ENCODE measurements around the gene FETUB.
"Not testable (repeated sequence)": the region's sequence is repeated elsewhere in the genome, so short reads cannot be mapped to it uniquely, and the experiment has no call there.

Gene FETUB

DNA sequence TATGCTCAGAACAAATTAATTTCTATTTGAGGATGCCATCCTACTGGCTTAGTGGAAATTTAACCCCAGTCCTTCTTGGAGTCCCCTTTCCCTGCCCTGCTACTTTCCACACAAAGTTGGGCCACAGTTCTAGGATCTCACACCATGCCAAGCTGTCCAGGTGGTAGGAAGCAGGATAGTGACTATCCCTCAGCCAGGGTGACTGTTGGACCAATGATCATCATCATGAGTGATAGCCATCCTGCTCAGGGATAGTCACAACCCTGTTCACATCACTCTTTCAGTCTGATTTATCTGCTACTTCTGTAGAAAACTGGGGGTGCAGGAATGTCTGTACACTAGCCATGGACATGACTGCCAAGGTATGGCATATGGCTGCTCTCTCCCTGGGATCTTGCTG is 38.4 kb downstream of the FETUB start:
- Histone ChIP-seq H3K27me3 (ENCODE audit: insufficient read depth, low read length) (peaks cover 91% of the 10 kb centered on the region), H3K4me1 (ENCODE audit: control insufficient read depth, insufficient read depth, low read length, unreplicated experiment) (no peaks in the 10 kb centered on the region), H2AFZ (ENCODE audit: low read length, unreplicated experiment) (no peak overlapping the region), H3K4me3 (ENCODE audit: low read depth, low read length) (no peak overlapping the region), H3K27ac (ENCODE audit: low read depth, low read length) (no peak overlapping the region), H3K36me3 (ENCODE audit: insufficient read depth, low read length) (no peaks in the 10 kb centered on the region), H3K79me2 (ENCODE audit: control insufficient read depth, insufficient read depth, low read length, unreplicated experiment) (no peaks in the 10 kb centered on the region)

DNA sequence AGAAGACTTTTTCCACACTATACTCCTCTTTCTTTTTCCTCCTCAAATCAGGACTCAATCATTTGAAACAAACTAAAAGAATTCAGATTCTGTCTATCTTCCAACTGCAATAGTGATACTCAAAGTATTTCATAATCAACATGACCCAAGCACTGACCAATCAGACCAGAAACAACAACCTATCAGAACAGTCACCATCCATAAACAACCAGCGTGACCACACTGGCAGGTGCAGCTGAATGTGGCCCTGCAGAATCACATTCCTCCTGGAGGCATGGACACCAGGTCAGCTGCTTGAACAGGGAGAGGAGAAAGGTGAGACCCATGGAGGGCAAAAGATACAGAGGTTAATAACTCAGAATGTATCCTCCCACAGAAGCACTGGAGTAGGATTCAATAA is 39.0 kb downstream of the FETUB start:
- no peaks in the 10 kb centered on the region for H3K36me3 ChIP-seq (ENCODE audit: insufficient read depth, low read length)
- H3K4me1 ChIP-seq (ENCODE audit: control insufficient read depth, insufficient read depth, low read length, unreplicated experiment) = no peaks in the 10 kb centered on the region
- no peak overlapping the region for H3K27ac ChIP-seq (ENCODE audit: low read depth, low read length)
- no peak overlapping the region for H2AFZ ChIP-seq (ENCODE audit: low read length, unreplicated experiment)
- no peak overlapping the region for H3K4me3 ChIP-seq (ENCODE audit: low read depth, low read length)
- H3K27me3 ChIP-seq (ENCODE audit: insufficient read depth, low read length) = peaks cover 91% of the 10 kb centered on the region
- H3K79me2 ChIP-seq (ENCODE audit: control insufficient read depth, insufficient read depth, low read length, unreplicated experiment) = no peaks in the 10 kb centered on the region

DNA sequence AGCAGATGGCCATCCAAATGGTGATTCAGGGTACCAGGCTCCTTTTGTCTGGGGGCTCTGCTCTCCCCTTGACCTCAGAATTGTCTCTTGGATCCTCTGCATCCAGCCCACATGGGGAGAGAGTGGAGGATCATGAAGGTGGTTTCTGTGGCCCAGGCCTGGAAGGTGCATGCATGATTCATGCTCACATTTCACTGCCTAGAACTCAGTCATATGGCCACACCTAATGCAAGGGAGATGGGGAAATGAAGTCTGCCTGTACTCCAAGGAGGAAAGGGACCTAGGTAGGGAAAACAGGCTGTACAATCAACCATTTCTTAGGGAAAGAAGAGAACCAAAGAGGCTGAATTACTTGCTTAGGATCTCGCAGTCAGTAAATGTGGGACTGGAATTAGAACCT is 40.7 kb downstream of the FETUB start:
- H3K27ac ChIP-seq (ENCODE audit: low read depth, low read length) = no peak overlapping the region

DNA sequence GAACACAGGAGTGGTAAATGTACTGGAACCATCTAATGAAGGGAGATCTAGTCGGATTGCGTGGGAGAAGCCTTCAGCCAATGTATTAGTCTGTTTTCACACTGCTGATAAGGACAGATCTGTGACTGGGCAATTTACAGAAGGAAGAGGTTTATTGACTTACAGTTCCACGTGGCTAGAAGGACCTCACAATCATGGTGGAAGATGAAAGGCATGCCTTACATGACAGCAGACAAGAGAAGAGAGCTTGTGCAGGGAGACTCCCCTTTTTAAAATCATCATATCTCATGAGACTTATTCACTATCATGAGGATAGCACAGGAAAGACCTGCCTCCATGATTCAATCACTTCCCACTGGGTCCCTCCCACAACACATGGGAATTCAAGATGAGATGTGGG is 42.6 kb downstream of the FETUB start:
- H3K27me3 ChIP-seq (ENCODE audit: insufficient read depth, low read length) = peaks cover 83% of the 10 kb centered on the region
- H2AFZ ChIP-seq (ENCODE audit: low read length, unreplicated experiment) = no peak overlapping the region
- H3K27ac ChIP-seq (ENCODE audit: low read depth, low read length) = no peak overlapping the region
- H3K4me1 ChIP-seq (ENCODE audit: control insufficient read depth, insufficient read depth, low read length, unreplicated experiment) = no peaks in the 10 kb centered on the region
- no peak overlapping the region for H3K4me3 ChIP-seq (ENCODE audit: low read depth, low read length)
- H3K79me2 ChIP-seq (ENCODE audit: control insufficient read depth, insufficient read depth, low read length, unreplicated experiment) = no peaks in the 10 kb centered on the region
- H3K36me3 ChIP-seq (ENCODE audit: insufficient read depth, low read length) = no peaks in the 10 kb centered on the region

More for the DNA sequence above, 40.7 kb downstream of the FETUB start:
- Histone ChIP-seq H3K79me2 (ENCODE audit: control insufficient read depth, insufficient read depth, low read length, unreplicated experiment) (no peaks in the 10 kb centered on the region), H3K27me3 (ENCODE audit: insufficient read depth, low read length) (peaks cover 87% of the 10 kb centered on the region), H3K4me3 (ENCODE audit: low read depth, low read length) (no peak overlapping the region), H3K4me1 (ENCODE audit: control insufficient read depth, insufficient read depth, low read length, unreplicated experiment) (no peaks in the 10 kb centered on the region), H3K36me3 (ENCODE audit: insufficient read depth, low read length) (no peaks in the 10 kb centered on the region), H2AFZ (ENCODE audit: low read length, unreplicated experiment) (no peak overlapping the region)

DNA sequence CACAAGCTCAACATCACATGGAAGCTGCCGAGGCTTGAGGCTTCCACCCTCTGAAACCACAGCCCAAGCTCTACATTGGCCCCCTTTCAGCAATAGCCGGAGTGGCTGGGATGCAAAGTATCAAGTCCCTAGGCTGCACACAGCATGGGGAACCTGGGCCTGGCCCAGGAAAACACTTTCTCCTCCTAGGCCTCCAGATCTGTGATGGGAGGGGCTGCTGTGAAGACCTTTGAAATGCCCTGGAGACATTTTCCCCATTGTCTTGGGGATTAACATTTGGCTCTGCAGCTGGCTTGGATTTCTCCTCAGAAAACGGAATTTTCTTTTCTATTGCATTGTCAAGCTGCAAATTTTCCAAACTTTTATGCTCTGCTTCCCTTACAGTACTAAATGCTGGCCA is 43.8 kb downstream of the FETUB start:
- no peak overlapping the region for H3K27ac ChIP-seq (ENCODE audit: low read depth, low read length)
- H3K4me1 ChIP-seq (ENCODE audit: control insufficient read depth, insufficient read depth, low read length, unreplicated experiment) = no peaks in the 10 kb centered on the region
- no peak overlapping the region for H3K4me3 ChIP-seq (ENCODE audit: low read depth, low read length)
- no peak overlapping the region for H2AFZ ChIP-seq (ENCODE audit: low read length, unreplicated experiment)
- no peaks in the 10 kb centered on the region for H3K79me2 ChIP-seq (ENCODE audit: control insufficient read depth, insufficient read depth, low read length, unreplicated experiment)
- peaks cover 80% of the 10 kb centered on the region for H3K27me3 ChIP-seq (ENCODE audit: insufficient read depth, low read length)
- no peaks in the 10 kb centered on the region for H3K36me3 ChIP-seq (ENCODE audit: insufficient read depth, low read length)

DNA sequence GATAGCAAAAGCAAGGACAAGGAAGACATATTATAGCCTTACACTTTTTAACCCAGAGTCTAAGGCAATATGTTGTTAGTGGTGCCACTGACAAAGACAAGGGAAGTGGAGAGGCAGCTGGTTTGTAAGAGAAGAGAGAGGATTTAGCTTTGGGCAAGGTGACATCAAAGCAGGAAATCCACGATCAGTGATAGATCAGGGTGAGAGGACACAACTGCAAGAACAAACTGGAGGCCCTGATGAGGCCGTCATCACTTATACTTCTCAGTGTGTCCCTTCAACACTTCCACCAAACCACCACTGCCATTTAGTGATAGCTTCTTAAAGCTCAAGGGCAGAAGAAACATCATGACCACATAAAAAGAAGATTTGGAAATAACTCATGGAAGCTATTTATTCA is 46.3 kb downstream of the FETUB start:
- not testable (repeated sequence) for H3K79me2 ChIP-seq (ENCODE audit: control insufficient read depth, insufficient read depth, low read length, unreplicated experiment); H2AFZ ChIP-seq (ENCODE audit: low read length, unreplicated experiment); H3K27ac ChIP-seq (ENCODE audit: low read depth, low read length); H3K4me1 ChIP-seq (ENCODE audit: control insufficient read depth, insufficient read depth, low read length, unreplicated experiment); H3K4me3 ChIP-seq (ENCODE audit: low read depth, low read length); H3K36me3 ChIP-seq (ENCODE audit: insufficient read depth, low read length)
- H3K27me3 ChIP-seq (ENCODE audit: insufficient read depth, low read length) = peaks cover 80% of the 10 kb centered on the region

DNA sequence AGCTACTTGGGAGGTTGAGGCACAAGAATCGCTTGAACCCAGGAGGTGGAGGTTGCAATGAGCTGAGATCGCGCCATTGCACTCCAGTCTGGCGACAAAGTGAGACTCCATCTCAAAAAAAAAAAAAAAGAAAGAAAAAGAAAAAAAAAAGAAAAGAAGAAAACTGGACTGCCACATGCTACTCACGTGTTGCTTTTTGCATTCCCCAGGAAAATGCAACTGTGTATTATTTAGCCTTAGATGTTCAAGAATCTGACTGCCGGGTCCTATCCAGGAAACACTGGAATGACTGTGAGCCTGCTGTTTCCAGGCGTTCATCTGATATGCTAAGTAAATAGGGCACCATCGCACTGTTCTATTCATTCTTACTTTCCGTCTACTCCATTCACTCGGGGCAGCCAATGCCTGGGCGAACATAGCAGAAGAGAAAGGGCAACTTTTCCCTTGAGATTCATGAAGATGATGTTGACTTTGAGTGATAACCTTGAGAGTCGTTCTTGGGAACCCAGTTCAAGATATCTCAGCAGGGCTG is 47.0 kb downstream of the FETUB start:
- Histone ChIP-seq H3K27ac (ENCODE audit: low read depth, low read length) (no peak overlapping the region), H3K36me3 (ENCODE audit: insufficient read depth, low read length) (no peaks in the 10 kb centered on the region), H3K79me2 (ENCODE audit: control insufficient read depth, insufficient read depth, low read length, unreplicated experiment) (no peaks in the 10 kb centered on the region), H3K4me1 (ENCODE audit: control insufficient read depth, insufficient read depth, low read length, unreplicated experiment) (no peaks in the 10 kb centered on the region), H3K27me3 (ENCODE audit: insufficient read depth, low read length) (peaks cover 80% of the 10 kb centered on the region), H3K4me3 (ENCODE audit: low read depth, low read length) (no peak overlapping the region), H2AFZ (ENCODE audit: low read length, unreplicated experiment) (no peak overlapping the region)

DNA sequence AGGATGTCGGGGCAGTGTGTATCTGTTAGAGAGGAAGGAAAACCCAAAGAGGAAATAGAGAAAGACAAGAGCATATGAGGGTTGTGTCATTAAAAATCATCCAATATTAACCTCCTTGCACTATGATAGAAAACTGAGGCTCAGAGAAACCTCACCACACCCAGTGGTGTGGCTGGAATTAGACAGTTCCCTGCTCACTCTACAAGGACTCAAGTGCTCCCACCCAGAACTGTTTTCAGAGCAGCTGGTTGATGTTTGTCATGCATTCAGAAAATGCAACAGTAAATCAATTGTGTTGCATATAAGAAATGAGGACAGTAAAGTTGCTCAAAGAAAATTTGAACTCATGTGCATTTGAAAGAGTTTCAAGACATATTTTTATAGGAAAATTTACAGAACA is 50.1 kb downstream of the FETUB start:
- H3K36me3 ChIP-seq (ENCODE audit: insufficient read depth, low read length); H2AFZ ChIP-seq (ENCODE audit: low read length, unreplicated experiment); H3K79me2 ChIP-seq (ENCODE audit: control insufficient read depth, insufficient read depth, low read length, unreplicated experiment); H3K27ac ChIP-seq (ENCODE audit: low read depth, low read length); H3K4me3 ChIP-seq (ENCODE audit: low read depth, low read length); H3K4me1 ChIP-seq (ENCODE audit: control insufficient read depth, insufficient read depth, low read length, unreplicated experiment): not testable (repeated sequence)
- peaks cover 67% of the 10 kb centered on the region for H3K27me3 ChIP-seq (ENCODE audit: insufficient read depth, low read length)

DNA sequence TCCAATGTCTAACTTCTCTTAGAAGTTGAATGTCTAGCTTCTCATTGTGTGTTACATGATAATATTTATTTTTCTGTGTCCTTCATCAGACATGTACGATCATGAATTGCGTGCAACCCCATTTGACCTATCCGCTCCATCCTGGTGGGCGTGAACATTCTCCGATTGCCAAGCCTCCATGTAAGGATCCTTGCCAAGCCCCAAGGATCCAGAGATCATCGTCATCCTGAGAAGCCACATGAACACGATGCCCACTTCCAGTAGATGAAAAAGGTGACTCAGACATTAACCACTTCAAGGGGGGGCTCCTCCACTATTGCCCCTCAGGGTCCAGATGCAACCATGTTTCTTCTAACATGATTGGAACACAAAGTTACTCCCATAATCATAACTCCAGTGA is 51.5 kb downstream of the FETUB start:
- Histone ChIP-seq H3K27me3 (ENCODE audit: insufficient read depth, low read length) (peaks cover 54% of the 10 kb centered on the region), H3K27ac (ENCODE audit: low read depth, low read length) (no peak overlapping the region), H3K79me2 (ENCODE audit: control insufficient read depth, insufficient read depth, low read length, unreplicated experiment) (no peaks in the 10 kb centered on the region), H3K4me3 (ENCODE audit: low read depth, low read length) (no peak overlapping the region), H3K4me1 (ENCODE audit: control insufficient read depth, insufficient read depth, low read length, unreplicated experiment) (no peaks in the 10 kb centered on the region), H2AFZ (ENCODE audit: low read length, unreplicated experiment) (no peak overlapping the region), H3K36me3 (ENCODE audit: insufficient read depth, low read length) (no peaks in the 10 kb centered on the region)

DNA sequence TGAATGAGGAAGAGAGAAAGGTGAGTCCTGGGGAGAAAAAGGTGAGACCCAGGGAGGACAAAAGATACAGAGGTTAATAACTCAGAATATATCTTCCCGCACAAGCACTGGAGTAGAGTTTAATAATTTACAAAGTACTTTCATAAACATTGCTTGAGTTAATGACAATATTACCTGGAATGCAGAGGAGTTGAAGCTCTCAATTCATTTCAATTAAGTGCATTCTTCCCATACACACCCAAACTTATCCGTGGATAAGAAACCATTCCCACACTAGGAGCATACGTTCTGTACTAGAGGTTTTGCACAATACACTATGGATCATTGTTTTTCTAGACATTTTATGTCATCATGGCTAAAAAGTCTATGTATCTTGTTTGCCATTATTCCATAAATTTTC is 53.6 kb downstream of the FETUB start:
- Histone ChIP-seq H3K36me3 (ENCODE audit: insufficient read depth, low read length) (no peaks in the 10 kb centered on the region), H3K79me2 (ENCODE audit: control insufficient read depth, insufficient read depth, low read length, unreplicated experiment) (no peaks in the 10 kb centered on the region), H3K27me3 (ENCODE audit: insufficient read depth, low read length) (peaks cover 39% of the 10 kb centered on the region), H2AFZ (ENCODE audit: low read length, unreplicated experiment) (no peak overlapping the region), H3K4me1 (ENCODE audit: control insufficient read depth, insufficient read depth, low read length, unreplicated experiment) (no peaks in the 10 kb centered on the region), H3K27ac (ENCODE audit: low read depth, low read length) (no peak overlapping the region), H3K4me3 (ENCODE audit: low read depth, low read length) (no peak overlapping the region)

DNA sequence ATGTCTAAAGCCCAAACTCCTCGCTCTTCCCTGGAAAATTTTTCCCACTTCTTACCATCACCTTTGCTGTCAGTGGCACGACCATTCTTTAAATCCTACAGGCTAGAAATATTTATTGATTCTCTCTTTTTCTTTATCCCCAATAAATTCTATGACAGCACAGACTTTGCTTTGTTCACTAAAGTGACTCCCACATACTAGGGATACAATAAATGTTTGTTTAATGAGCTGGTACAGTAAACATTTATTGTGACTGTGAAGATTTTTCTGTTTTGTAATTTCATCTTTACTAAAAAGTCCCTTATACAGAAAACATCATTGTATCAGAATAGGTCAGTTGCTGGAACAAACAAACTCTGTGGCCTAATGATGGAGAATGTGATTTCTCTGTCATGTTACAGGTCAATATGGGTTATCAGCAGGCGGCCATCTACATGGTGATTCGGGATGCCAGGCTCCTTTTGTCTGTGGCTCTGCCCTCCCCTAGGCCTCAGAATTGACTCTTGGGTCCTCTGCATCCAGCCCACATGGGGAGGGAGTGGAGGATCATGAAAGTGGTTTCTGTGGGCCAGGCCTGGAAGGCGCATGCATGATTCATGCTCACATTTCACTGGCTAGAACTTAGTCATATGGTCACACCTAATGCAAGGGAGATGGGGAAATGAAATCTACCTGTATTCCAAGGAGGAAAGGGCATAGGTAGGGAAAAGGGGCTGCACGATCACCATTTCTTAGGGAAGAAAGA is 54.3 kb downstream of the FETUB start:
- Histone ChIP-seq H2AFZ (ENCODE audit: low read length, unreplicated experiment) (no peak overlapping the region), H3K27me3 (ENCODE audit: insufficient read depth, low read length) (peaks cover 35% of the 10 kb centered on the region), H3K27ac (ENCODE audit: low read depth, low read length) (no peak overlapping the region), H3K4me1 (ENCODE audit: control insufficient read depth, insufficient read depth, low read length, unreplicated experiment) (no peaks in the 10 kb centered on the region), H3K36me3 (ENCODE audit: insufficient read depth, low read length) (no peaks in the 10 kb centered on the region), H3K79me2 (ENCODE audit: control insufficient read depth, insufficient read depth, low read length, unreplicated experiment) (no peaks in the 10 kb centered on the region), H3K4me3 (ENCODE audit: low read depth, low read length) (no peak overlapping the region)

All from ACC112 (cell line).